ENCODE data around the gene CDHR4.

- peak; percentile 86 to 95 (median 91) for TF ChIP-seq CTCF (IDR thresholded peaks at IDR 0.05)
- TF ChIP-seq POLR2A (IDR thresholded peaks at IDR 0.05) = no peak
These were observed 39.6 kb upstream of the CDHR4 start for GRCh38 chr3:49839193-49839809.
